HT1080 (cell line): Measurements from ENCODE around the gene ADPGK. TPM values are rescaled to one million over a fixed set of nuclear protein-coding genes. Genes with fewer than 3 reads are reported as not detected.

Experiments used
- total RNA-seq: library from RNA; depleted of rRNA; stranded (reverse); fragments of >200 nt; shearing (Covaris generic); gene quantifications from 2 replicates; pipeline ENCODE4 v1.2.3, GENCODE V29; 2014; rRNA removed

ADPGK gene
- total RNA-seq, 1 experiment from 2014 or later, result 69.5 TPM

Other genes starting within 250 kb of the ADPGK start
- gene GOLGA6B, start 129.1 kb downstream of the ADPGK start, total RNA-seq, result 0.18 TPM in 1 of 2 replicates, not detected in the other
- gene HIGD2B, start 97.6 kb downstream of the ADPGK start, total RNA-seq, result not detected in 2 replicates
- 9.5 and 19.2 TPM in 2 replicates for gene BBS4, start 97.6 kb downstream of the ADPGK start, total RNA-seq